ENCODE results near the gene JPH4.

Gene JPH4

GRCh38 chr14:23609001-23609400 is 30.4 kb upstream of the JPH4 start:
- TF ChIP-seq, protein P1, sequence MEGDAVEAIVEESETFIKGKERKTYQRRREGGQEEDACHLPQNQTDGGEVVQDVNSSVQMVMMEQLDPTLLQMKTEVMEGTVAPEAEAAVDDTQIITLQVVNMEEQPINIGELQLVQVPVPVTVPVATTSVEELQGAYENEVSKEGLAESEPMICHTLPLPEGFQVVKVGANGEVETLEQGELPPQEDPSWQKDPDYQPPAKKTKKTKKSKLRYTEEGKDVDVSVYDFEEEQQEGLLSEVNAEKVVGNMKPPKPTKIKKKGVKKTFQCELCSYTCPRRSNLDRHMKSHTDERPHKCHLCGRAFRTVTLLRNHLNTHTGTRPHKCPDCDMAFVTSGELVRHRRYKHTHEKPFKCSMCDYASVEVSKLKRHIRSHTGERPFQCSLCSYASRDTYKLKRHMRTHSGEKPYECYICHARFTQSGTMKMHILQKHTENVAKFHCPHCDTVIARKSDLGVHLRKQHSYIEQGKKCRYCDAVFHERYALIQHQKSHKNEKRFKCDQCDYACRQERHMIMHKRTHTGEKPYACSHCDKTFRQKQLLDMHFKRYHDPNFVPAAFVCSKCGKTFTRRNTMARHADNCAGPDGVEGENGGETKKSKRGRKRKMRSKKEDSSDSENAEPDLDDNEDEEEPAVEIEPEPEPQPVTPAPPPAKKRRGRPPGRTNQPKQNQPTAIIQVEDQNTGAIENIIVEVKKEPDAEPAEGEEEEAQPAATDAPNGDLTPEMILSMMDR (IDR thresholded peaks at IDR 0.05; ENCODE audit: low read length, missing control alignments): no peak
- H3K4me3 ChIP-seq (replicated peaks; ENCODE audit: low read depth, low read length): no peak overlapping the region
- DNase-seq (ENCODE audit: low read depth): no peak

GRCh38 chr14:23608454-23608853 is 29.9 kb upstream of the JPH4 start:
- H3K4me3 ChIP-seq (replicated peaks; ENCODE audit: low read depth, low read length): no peak overlapping the region
- TF ChIP-seq, protein P1 (IDR thresholded peaks at IDR 0.05; ENCODE audit: low read length, missing control alignments): no peak
- DNase-seq (ENCODE audit: low read depth): no peak

- no peak overlapping the region for H3K4me3 ChIP-seq (replicated peaks; ENCODE audit: low read depth, low read length)
- DNase-seq (ENCODE audit: low read depth): no peak
- TF ChIP-seq, protein P1 (IDR thresholded peaks at IDR 0.05; ENCODE audit: low read length, missing control alignments): no peak
Measured at GRCh38 chr14:23605931-23606585, 27.5 kb upstream of the JPH4 start.

GRCh38 chr14:23604675-23605170 is 26.1 kb upstream of the JPH4 start:
- no peak for DNase-seq (ENCODE audit: low read depth)
- TF ChIP-seq, protein P1 (IDR thresholded peaks at IDR 0.05; ENCODE audit: low read length, missing control alignments): no peak
- no peak overlapping the region for H3K4me3 ChIP-seq (replicated peaks; ENCODE audit: low read depth, low read length)

GRCh38 chr14:23604148-23604547 is 25.6 kb upstream of the JPH4 start:
- TF ChIP-seq, protein P1 (IDR thresholded peaks at IDR 0.05; ENCODE audit: low read length, missing control alignments): no peak
- no peak for DNase-seq (ENCODE audit: low read depth)
- no peak overlapping the region for H3K4me3 ChIP-seq (replicated peaks; ENCODE audit: low read depth, low read length)

- TF ChIP-seq, protein P1 (IDR thresholded peaks at IDR 0.05; ENCODE audit: low read length, missing control alignments): no peak
- no peak for DNase-seq (ENCODE audit: low read depth)
- no peak overlapping the region for H3K4me3 ChIP-seq (replicated peaks; ENCODE audit: low read depth, low read length)
Measured at GRCh38 chr14:23603103-23603502, 24.5 kb upstream of the JPH4 start.
